H9 (cell line): ENCODE results near the gene LZTR1. TPM values are rescaled to one million over a fixed set of nuclear protein-coding genes. Genes with fewer than 3 reads are reported as not detected.

ENCODE experiments used
- DNase-seq: peaks from one replicate; pipeline ENCODE4 v3.0.0-alpha.2; 2017
- H2AFZ ChIP-seq: one replicate; pipeline ENCODE4 v1.6.1; 2013; ENCODE audit warnings: mild to moderate bottlenecking, low read length, control low read depth, moderate library complexity
- H2AK5ac ChIP-seq: 2 replicates; pipeline ENCODE4 v1.6.1; 2013; ENCODE audit warnings: low read length, control low read depth, mixed read lengths; ENCODE audit not compliant: insufficient read length
- H2BK120ac ChIP-seq: one replicate; pipeline ENCODE4 v1.6.1; 2013; ENCODE audit warnings: low read depth, mild to moderate bottlenecking, low read length, control low read depth, inconsistent platforms; ENCODE audit not compliant: poor library complexity, severe bottlenecking
- H2BK12ac ChIP-seq: 2 replicates; pipeline ENCODE4 v1.6.1; 2013; ENCODE audit warnings: low read length, control low read depth, mixed read lengths, low read depth; ENCODE audit not compliant: insufficient read length
- H2BK15ac ChIP-seq: 2 replicates; pipeline ENCODE4 v1.6.1; 2013; ENCODE audit warnings: low read depth, low read length, control low read depth
- H2BK20ac ChIP-seq: one replicate; pipeline ENCODE4 v1.6.1; 2013; ENCODE audit warnings: low read depth, mild to moderate bottlenecking, low read length, control low read depth, inconsistent platforms; ENCODE audit not compliant: poor library complexity, severe bottlenecking
- H2BK5ac ChIP-seq: 2 replicates; pipeline ENCODE4 v1.6.1; 2013; ENCODE audit warnings: low read length, control low read depth, mixed read lengths; ENCODE audit not compliant: insufficient read length
- H3K14ac ChIP-seq: 2 replicates; pipeline ENCODE4 v1.6.1; 2013; ENCODE audit warnings: low read length, control low read depth; ENCODE audit not compliant: insufficient read depth
- H3K18ac ChIP-seq: 2 replicates; pipeline ENCODE4 v1.6.1; 2013; ENCODE audit warnings: low read depth, mild to moderate bottlenecking, mixed read lengths, low read length, control low read depth; ENCODE audit not compliant: insufficient read length
- H3K23ac ChIP-seq: 2 replicates; pipeline ENCODE4 v1.6.1; 2013; ENCODE audit warnings: low read length, control low read depth, mixed read lengths, low read depth; ENCODE audit not compliant: insufficient read length
- H3K23me2 ChIP-seq: 2 replicates; pipeline ENCODE4 v1.6.1; 2013; ENCODE audit warnings: low read depth, mild to moderate bottlenecking, mixed read lengths, low read length, control low read depth; ENCODE audit not compliant: insufficient read length, poor library complexity, severe bottlenecking
- H3K27ac ChIP-seq: 2 replicates; pipeline ENCODE4 v1.5.1; 2013; ENCODE audit warnings: low read length, control low read depth, mixed read lengths, low read depth; ENCODE audit not compliant: insufficient read length
- H3K27me3 ChIP-seq: 2 replicates; pipeline ENCODE4 v1.6.1; 2013; ENCODE audit warnings: low read length, control low read depth, inconsistent platforms; ENCODE audit not compliant: insufficient read depth
- H3K4ac ChIP-seq: 2 replicates; pipeline ENCODE4 v1.6.1; 2013; ENCODE audit warnings: low read depth, mild to moderate bottlenecking, control low read depth, inconsistent platforms, low read length, moderate library complexity
- H3K4me1 ChIP-seq: 2 replicates; pipeline ENCODE4 v1.6.1; 2013; ENCODE audit warnings: low read length, control low read depth, inconsistent platforms; ENCODE audit not compliant: insufficient read depth
- H3K4me2 ChIP-seq: 2 replicates; pipeline ENCODE4 v1.6.1; 2013; ENCODE audit warnings: low read length, control low read depth, mixed read lengths; ENCODE audit not compliant: insufficient read length, insufficient read depth
- H3K56ac ChIP-seq: 2 replicates; pipeline ENCODE4 v1.6.1; 2013; ENCODE audit warnings: low read depth, mild to moderate bottlenecking, mixed read lengths, low read length, control low read depth; ENCODE audit not compliant: insufficient read length
- H3K79me1 ChIP-seq: 2 replicates; pipeline ENCODE4 v1.6.1; 2013; ENCODE audit warnings: low read depth, mild to moderate bottlenecking, moderate library complexity, low read length, control low read depth, inconsistent platforms; ENCODE audit not compliant: insufficient read depth, poor library complexity, severe bottlenecking
- H3K79me2 ChIP-seq: 2 replicates; pipeline ENCODE4 v1.6.1; 2013; ENCODE audit warnings: low read length, control low read depth, inconsistent platforms; ENCODE audit not compliant: insufficient read depth
- H3K9ac ChIP-seq: 2 replicates; pipeline ENCODE4 v1.6.1; 2013; ENCODE audit warnings: low read length, control low read depth, mixed read lengths; ENCODE audit not compliant: insufficient read length; ENCODE audit errors: extremely low read depth
- H3K9me3 ChIP-seq: one replicate; pipeline ENCODE4 v1.6.1; 2013; ENCODE audit warnings: low read depth, low read length, inconsistent platforms; ENCODE audit not compliant: control insufficient read depth
- H3T11ph ChIP-seq: one replicate; pipeline ENCODE4 v1.6.1; 2013; ENCODE audit warnings: mild to moderate bottlenecking, low read length, control low read depth, inconsistent platforms
- H4K20me1 ChIP-seq: one replicate; pipeline ENCODE4 v1.6.1; 2013; ENCODE audit not compliant: control insufficient read depth, insufficient read length, insufficient read depth
- H4K5ac ChIP-seq: 2 replicates; pipeline ENCODE4 v1.6.1; 2013; ENCODE audit warnings: low read depth, mild to moderate bottlenecking, mixed read lengths, low read length, control low read depth; ENCODE audit not compliant: insufficient read length
- H4K8ac ChIP-seq: replicated peaks from 2 replicates; pipeline ENCODE4 v1.6.1; 2013; ENCODE audit warnings: low read length, control low read depth, mixed read lengths, low read depth; ENCODE audit not compliant: insufficient read length
- H4K91ac ChIP-seq: 2 replicates; pipeline ENCODE4 v1.6.1; 2013; ENCODE audit warnings: low read depth, mild to moderate bottlenecking, moderate library complexity, mixed read lengths, low read length, control low read depth; ENCODE audit not compliant: insufficient read length
- H3K27ac Mint-ChIP-seq, 3 experiments: 2 replicates in 2 of 3; 3 replicates in 1 of 3; pipeline ENCODE4 v1.8.0; 2020 to 2021; ENCODE audit warnings: mixed read lengths in 3 of 3, mild to moderate bottlenecking in 1 of 3, moderate library complexity in 1 of 3
- H3K27me3 Mint-ChIP-seq: 2 replicates; pipeline ENCODE4 v1.8.0; 2021; ENCODE audit warnings: low read depth, mild to moderate bottlenecking, moderate library complexity, mixed read lengths
- H3K36me3 Mint-ChIP-seq, 3 experiments: 2 replicates in 2 of 3; 3 replicates in 1 of 3; pipeline ENCODE4 v1.8.0; 2020 to 2021; ENCODE audit warnings: low read depth in 3 of 3, mixed read lengths in 3 of 3; ENCODE audit not compliant: insufficient read depth in 1 of 3
- H3K4me1 Mint-ChIP-seq, 2 experiments: 2 replicates each; pipeline ENCODE4 v1.8.0; 2020; ENCODE audit warnings: mixed read lengths in 2 of 2
- H3K4me3 Mint-ChIP-seq, 2 experiments: 2 replicates in 1 of 2; 3 replicates in 1 of 2; pipeline ENCODE4 v1.8.0; 2020 to 2021; ENCODE audit warnings: mild to moderate bottlenecking in 2 of 2, mixed read lengths in 2 of 2, moderate library complexity in 1 of 2
- H3K9me3 Mint-ChIP-seq, 2 experiments: 2 replicates in 1 of 2; 3 replicates in 1 of 2; pipeline ENCODE4 v1.8.0; 2020; ENCODE audit warnings: mild to moderate bottlenecking in 2 of 2, mixed read lengths in 2 of 2, moderate library complexity in 1 of 2
- CTCF ChIP-seq: fragments of 200-600 bp; sonication (generic); conservative IDR thresholded peaks from 3 replicates; pipeline ENCODE4 v1.8.0; 2021; ENCODE audit warnings: antibody characterized with exemption, mild to moderate bottlenecking
- WGBS: extraction: QIAGEN DNeasy Blood & Tissue Kit; methylation state at CpG from one replicate; pipeline ENCODE4 v1.1.7; 2013; ENCODE audit warnings: missing lambda C conversion rate, low lambda C conversion rate, mixed read lengths; ENCODE audit not compliant: insufficient read length; ENCODE audit errors: extremely low coverage; 5-methylcytosine and 5-hydroxymethylcytosine counted together
- total RNA-seq: library from RNA; stranded (reverse); gene quantifications from 2 replicates; pipeline ENCODE4 v1.2.1, GENCODE V29; 2021

The LZTR1 gene
- total RNA-seq, 1 experiment from 2014 or later: 47.0 TPM

GRCh38 chr22:20977516-20978170 lies 4.5 kb upstream of the LZTR1 start:
- no peak overlapping the region for H3K27ac Mint-ChIP-seq

More at GRCh38 chr22:20977516-20978170, 4.5 kb upstream of the LZTR1 start:
- Histone ChIP-seq H3K4ac (no peak overlapping the region), H3K9ac (no peak overlapping the region), H2BK5ac (no peak overlapping the region), H2BK12ac (no peak overlapping the region), H2BK120ac (no peak overlapping the region), H3K4me1 (no peaks in the 10 kb centered on the region), H3K18ac (no peak overlapping the region), H3K23ac (no peak overlapping the region), H4K8ac (no peak overlapping the region), H4K5ac (no peak overlapping the region), H3K56ac (no peak overlapping the region), H3K4me2 (no peak overlapping the region), H3K79me2 (no peaks in the 10 kb centered on the region), H2AFZ (no peak overlapping the region), H3K9me3 (no peaks in the 10 kb centered on the region), H3T11ph (no peak overlapping the region), H4K20me1 (no peaks in the 10 kb centered on the region), H3K27me3 (no peaks in the 10 kb centered on the region; the same call in 1 of the 2 replicates), H3K27ac (no peak overlapping the region), H2BK15ac (no peak overlapping the region), H3K79me1 (no peaks in the 10 kb centered on the region), H2AK5ac (no peak overlapping the region), H2BK20ac (no peak overlapping the region), H4K91ac (no peak overlapping the region), H3K14ac (no peak overlapping the region), H3K23me2 (peaks cover 11% of the 10 kb centered on the region)
- WGBS: no CpG with 5 or more reads among the region's 17 CpGs
- no peak for TF ChIP-seq CTCF
- H3K4me3 Mint-ChIP-seq: no peak overlapping the region
- DNase-seq: no peak
- peaks cover 72% of the 10 kb centered on the region for H3K27me3 Mint-ChIP-seq
- H3K4me1 Mint-ChIP-seq: peaks cover 27 to 31% of the 10 kb centered on the region in 2 experiments
- H3K36me3 Mint-ChIP-seq: peaks cover 0 to 8% (median 4%) of the 10 kb centered on the region in 3 experiments; a peak in 4 of 7 replicates
- peaks cover 13 to 15% of the 10 kb centered on the region in 2 experiments for H3K9me3 Mint-ChIP-seq
